OCI-M1 (cell line): ENCODE results near the gene USH1G.

ENCODE experiments used
- DNase-seq: peaks from one replicate; lab custom pipeline; 2025; lab: John Stamatoyannopoulos, UW

Gene USH1G

DNA sequence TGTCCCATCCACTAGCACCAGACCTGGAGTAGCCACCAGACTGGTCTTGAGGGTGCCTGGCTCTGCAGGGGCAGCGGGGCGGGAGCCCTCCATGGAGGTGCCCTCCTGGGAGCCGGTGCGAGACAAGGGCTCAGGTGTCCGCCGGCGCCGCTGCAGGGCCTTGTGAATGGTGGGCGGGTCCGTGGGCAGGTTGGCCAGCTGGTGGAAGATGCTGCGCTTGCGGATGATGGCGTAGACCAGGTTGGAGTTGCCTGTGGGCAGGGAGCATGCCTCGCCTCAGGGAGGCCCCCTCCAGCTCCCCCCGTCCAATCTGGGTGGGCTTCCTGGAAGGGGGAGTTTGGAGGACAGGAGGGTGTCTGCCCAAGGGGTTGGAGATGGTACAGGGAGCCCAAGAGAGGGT, 31.1 kb upstream of the USH1G start:
- no peak for DNase-seq

DNA sequence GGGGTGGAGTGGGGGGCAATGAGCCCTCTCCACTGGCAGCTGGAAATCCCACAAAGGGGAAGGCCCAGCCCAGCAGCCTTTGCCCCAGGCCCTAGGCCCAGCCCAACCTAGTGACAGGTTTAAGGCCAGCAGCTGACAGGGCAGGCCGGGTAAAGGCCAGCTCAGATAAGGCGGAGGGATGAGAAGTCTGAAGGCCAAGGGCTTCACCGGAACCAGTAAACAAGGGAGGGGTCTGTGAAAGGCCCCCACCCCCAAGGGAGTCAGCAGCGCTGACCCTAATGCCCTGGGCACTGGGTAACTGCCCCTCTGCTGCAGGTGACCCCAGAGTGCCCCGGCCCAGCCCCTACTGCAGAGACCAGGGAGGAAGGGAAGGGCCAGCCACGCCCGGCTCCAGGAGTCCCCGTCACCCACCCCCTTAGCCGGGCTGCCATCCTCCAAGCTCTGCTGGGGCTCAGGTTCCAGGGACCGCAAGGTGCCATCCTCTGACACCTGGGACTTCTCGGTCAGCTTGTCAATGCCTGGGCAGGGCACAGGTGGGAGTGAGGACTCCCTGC, 30.2 kb upstream of the USH1G start:
- DNase-seq, result no peak

DNA sequence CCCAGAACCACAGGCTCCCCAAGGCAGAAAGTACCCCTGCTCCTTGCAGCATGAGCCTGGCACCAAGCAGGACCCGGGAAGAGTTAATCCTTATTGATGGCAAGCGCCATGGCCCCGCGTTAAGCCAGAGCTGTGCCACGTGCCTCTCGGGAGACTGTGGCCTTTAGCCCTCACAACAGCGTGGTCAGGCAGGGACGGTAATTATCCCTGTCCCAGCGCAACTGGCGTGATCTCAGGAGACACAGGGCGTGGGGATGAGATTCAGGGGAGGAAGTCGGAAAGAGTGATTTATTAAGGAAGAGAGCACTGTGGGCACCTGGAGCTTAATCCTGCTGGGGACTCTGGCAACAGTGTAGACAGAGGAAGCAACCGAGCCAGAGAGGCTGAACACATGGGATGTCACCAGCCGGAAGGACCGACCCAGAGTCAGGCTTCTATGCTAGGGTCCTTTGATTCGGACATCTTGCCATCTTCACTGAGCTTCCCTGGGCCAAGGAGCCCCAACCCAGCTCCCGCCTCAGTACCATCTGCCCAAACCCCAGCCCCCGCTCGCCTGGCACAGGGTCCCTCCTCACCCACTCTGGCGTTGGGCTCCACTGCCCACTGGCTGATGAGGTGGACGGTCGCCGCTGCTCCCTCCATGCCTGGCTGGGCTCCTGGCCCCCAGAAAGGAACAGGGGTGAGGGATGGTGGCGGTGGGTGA, 29.5 kb upstream of the USH1G start:
- DNase-seq, result no peak

DNA sequence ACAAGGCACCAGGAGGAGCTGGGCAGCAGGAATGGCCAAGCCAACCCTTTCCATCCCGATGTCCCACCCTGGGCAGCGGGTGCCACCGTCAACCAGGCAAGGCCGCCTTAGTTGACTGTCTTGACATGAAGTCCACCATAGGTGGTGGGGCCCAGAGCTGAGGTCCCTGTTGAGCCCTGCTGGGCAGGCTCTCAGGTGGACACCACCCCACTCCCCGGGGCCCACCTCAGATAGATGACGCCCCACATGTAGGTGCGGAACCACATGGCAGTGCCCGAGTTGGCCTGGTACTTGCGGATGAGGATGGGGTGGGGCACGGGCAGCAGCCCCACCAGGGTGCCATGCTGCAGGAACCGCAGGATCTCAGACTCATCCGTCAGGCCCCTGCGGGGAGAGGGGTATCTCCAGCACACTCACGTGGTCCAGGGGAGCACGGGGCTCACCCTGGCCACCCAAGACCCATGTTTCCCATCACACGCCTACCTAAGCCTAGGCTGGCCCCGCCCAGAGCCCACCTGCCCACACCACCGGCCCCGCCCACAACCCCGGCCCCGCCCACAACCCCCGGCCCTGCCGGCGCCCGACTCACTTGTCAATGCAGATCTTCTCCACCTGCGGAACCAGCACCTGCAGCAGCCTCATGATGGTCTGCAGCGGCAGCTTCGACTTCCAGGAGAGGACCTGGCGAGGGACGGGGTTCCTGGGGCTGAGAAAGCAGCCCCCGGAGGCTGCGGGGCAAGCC, 28.8 kb upstream of the USH1G start:
- DNase-seq, result no peak

DNA sequence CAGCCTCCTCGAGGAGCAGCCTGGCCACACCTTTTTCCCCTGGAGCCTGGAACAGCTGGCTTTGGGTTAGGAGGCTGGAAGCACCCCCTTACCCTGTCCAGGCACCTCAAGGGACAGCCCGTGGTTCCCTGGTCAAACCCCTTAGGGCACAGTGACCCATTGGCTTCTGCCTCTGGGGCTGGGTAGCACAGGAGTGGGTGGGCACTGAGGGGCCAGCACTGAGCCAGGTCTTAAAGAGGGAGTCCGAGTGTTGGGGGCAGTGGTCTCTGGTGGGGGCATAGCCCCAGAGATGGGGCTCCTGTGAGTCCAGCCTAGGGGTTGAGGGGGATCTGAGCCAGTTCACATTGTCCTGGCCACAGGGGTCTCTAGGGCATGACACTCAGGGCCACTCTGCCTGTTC, 28.0 kb upstream of the USH1G start:
- no peak for DNase-seq

DNA sequence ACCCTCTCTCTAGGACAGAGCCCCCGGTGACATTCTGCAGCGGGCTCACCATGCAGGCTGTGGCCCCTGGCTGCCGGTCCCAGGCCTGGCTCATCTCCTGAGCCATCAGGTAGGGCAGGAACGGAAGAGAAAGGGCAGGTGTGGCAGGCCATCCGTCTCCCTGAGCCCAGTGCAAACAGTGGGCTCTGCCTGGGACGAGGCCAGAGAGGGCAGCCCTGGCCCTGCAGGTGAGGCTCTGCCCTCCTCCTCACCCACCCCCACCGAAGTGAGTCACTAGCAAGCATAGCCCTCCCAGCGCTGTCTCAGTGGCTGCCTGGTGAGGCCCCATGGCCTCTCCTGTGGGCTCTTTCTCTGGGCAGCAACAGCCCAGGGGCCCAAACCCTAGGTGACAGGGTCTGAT, 27.2 kb upstream of the USH1G start:
- no peak for DNase-seq

DNA sequence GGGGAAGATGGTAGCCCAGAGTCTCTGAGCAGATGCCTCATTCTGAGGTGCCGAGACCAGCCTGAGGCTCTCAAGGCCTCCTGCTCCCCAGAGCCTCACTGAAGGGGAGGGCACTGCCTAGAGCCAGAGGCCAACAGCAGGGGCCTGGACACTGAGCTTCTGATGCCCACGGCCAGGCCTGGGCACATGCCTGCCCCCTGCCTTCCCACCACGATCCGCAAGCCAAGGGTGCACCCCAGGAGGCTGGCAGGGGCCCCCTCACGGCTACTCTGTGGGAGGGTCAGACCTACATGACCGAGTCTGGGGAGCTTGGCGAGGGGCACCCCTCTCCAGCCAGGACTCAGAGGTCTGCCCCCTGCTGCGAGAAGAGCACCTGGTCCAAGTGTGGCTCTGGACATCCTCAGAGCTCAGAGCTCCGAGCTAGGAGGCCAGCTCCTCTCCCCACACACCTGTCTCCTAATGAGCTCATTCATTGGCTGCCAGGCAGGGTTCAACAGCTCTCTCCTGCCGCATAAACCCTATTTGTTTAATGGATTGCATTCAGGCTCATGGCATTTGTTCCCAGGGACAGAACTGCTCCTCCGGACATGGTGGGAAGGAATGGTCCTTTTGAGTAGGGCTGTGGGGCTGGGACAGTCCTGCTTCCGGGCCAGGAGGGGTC, 26.5 kb upstream of the USH1G start:
- no peak for DNase-seq

DNA sequence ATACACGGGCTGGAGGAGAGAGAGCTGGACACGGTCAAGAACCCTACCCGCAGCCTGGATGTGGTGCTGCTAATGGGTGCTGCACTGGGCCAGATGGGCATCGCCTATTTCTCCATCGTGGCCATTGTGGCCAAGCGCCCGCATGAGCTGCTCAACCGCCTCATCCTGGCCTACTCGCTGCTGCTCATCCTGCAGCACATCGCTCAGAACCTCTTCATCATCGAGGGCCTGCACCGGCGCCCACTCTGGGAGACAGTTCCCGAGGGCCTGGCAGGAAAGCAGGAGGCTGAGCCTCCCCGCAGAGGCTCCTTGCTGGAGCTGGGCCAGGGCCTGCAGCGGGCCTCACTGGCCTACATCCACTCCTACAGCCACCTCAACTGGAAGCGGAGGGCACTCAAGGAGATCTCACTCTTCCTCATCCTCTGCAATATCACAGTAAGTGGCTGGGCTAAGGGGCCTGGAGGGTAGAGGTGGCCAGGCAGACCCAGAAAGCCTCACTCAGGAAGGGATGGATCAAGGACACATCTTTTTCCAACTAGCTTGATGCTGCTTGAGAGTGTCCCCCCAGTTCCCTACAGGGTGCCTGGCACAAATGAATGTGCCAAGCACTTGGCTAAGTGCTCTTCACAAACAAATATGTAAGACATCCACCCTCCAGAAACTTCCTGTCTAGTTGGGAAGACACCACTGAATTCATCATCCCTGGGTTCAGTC, 24.1 kb upstream of the USH1G start:
- DNase-seq, result no peak

DNA sequence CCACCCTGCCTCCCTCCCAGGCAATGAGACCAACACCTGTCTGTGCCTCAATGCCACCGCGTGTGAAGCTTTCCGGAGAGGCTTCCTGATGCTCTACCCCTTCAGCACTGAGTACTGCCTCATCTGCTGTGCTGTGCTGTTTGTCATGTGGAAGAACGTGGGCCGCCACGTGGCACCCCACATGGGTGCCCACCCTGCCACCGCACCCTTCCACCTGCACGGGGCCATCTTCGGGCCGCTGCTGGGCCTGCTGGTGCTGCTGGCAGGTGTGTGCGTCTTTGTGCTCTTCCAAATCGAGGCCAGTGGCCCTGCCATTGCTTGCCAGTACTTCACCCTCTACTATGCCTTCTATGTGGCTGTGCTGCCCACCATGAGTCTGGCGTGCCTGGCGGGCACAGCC, 23.6 kb upstream of the USH1G start:
- DNase-seq, result no peak

DNA sequence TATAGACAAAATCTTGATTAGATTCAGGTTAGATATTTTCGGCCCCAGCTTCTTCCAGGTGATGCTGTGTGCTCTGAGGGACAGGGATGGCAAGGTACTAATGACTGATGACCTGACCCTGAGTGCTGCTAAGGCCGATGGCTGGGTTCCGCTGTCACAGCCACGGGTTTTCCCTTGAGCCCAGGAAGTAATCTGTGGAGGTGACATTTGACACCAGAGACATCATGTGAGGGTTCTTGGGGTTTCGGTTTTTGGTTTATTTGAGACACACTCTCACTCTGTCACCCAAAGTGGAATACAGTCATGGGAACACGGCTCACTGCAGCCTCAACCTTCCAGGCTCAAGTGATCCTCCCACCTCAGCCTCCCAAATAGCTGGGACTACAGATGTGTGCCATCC, 22.5 kb upstream of the USH1G start:
- DNase-seq, result no peak

DNA sequence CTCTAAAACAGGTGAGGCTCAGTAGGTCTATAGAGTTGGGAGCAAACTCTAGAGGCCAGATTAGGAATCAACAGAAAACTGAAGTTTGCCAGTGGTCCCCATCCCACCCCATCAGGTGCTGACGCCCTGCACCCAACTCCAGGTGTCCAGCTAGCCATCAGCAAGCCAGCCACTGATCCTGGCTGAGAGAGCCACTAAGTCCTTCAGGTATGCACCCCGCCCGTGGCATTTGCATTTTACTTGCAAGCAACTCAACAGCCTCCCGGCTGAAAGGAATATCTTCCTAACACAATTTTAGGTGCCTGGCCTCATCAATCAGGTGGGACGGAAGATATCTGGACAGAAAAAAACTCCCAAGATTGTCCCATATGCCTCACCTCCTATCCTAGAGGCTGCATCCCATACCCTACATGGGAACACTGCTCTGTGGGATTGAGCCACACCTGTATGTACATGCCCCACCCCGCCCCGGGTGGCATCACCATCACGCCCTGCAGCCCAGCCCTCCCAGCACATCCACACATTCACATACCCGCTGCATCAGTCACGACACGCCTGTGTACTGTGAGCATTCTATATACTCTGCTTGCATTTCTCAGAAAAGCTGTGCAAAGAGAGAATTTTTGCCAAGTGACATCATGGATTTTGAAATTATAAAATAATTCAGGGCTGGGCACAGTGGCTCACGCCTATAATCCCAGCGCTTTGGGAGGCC, 20.9 kb upstream of the USH1G start:
- DNase-seq, result no peak

DNA sequence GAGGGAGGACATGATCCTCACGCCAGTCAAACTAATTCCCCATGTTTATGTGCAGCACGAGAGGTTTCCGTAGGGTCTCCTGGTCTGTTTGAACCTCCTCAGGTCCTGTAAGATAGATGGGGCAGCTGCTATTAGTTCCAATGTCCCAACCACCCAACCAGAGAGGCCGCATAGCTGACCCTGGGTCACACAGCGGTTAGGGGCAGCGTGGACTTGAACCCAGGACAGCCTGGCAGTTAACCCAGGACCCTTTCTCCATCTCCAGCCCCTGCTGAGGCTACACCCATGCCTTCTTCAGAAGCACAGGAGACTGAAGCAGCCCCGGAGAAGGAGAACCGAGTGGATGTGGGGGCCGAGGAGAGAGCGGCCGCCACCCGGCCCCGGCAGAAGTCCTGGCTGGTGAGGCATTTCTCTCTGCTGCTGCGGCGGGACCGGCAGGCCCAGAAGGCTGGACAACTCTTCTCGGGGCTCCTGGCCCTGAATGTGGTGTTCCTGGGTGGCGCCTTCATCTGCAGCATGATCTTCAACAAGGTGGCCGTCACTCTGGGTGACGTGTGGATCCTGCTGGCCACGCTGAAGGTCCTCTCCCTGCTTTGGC, 18.2 kb upstream of the USH1G start:
- no peak for DNase-seq

DNA sequence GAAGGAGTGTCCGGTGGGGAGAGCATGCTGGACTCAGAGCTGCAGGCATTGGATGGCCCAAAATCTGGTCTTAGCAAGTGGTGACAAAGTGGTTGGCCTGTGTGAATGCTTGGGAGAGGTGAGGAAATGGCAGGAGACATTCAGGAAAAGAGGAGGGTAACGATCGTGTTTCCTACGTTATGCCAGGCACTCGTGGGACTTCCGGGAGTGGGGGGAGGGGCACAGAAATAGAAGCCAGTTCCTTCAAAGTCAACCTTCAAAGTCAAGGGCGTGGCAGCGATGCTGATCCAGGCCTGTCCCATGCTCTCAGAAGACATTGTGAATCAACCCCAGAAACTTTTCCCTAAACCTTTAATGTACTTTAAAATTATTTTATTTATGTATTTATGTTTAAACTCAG, 16.5 kb upstream of the USH1G start:
- no peak for DNase-seq

DNA sequence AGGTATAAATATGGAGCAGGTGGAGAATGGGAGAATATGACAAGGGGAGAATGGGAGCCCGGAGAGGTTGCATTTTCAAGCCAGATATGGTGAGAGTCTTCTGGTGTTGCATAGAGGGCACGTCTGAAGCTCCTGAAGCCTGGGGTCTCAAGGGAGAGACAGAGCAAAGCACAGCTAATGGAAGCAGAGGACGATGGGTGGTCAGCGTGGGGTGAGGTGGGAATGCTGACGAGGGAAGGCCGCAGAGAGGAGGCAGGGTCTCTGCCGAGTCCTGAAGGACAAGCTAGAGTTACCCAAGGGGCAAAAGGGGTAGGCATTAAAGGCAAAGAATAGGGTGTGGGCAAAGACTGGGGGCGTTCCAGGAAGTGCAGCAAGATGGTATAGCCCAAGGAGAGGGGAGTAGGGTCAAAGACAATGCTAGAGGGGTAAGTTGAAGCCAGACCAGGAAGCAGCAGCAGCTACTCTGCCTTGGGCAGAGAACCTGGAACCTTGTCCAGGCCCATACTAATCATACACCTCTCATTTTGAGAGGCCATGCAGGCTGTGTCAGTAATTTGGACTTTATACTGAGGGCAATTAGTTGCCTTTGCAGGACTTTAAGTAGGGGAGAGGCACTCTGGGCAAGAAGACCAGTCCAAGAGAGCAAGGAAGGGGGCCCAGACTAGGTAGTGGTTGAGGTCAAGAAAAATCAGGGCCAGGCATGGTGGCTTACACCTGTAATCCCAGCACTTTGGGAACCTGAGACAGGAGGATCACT, 15.3 kb upstream of the USH1G start:
- DNase-seq, result no peak

DNA sequence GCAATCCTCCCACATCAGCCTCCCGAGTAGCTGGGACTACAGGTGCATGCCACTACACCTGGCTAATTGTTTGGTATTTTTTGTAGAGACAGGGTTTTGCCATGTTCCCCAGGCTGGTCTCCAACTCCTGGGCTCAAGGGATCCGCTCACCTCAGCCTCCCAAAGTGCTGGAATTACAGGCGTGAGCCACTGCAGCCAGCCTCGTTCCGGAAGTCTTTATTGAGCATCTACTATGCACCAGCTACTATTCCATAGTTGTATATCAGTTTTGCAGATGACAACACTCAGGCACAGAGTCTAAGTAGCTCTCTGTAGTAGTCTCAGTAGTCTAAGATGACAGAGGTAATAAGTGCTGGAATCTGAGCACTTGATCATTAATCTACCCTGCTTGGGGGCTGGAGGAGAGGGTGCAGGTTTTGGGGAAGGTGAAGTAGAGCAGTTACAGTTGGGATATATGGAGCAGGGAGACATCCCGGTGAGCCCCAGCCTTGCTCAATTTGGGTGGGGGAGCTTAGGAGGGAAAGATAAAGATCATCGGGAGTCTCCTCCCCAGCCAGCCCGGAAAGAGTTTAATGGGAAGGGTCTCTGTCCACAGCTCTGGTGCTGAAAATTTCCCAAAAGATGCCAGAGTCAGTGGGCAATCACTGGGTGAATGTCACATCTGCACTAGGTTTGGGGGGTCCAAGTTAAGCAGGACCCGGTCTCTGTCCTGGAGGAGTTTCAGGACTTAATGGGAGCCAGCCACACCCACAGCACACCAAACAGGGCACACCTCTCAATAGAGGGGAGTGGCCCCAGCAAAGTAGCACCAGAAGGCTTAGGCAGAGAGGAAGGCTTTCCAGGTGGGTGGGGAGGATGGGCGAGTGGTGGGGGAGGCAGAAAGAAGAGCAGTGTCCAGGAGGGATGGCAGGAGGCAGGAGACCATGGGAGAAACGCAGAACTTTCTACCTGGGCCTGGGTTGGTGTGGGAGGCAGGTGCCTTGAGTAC, 14.3 kb upstream of the USH1G start:
- no peak for DNase-seq

DNA sequence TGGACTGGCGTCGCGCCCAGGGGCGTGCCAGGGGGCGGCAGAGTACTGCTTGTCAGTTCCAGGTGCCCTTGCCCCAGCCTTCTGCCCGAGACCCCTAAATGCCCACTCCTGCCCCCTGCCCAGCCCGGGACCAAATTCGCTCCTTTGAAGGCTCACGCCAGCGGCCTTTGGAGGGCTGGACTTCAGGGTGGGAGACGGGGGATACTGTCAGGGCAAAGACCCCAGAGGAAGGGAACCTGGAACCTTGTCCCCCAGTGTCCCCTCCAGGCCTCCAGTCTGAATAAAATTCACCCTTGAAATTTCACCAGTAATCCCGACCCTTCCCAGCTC, 13.4 kb upstream of the USH1G start:
- DNase-seq, result no peak

DNA sequence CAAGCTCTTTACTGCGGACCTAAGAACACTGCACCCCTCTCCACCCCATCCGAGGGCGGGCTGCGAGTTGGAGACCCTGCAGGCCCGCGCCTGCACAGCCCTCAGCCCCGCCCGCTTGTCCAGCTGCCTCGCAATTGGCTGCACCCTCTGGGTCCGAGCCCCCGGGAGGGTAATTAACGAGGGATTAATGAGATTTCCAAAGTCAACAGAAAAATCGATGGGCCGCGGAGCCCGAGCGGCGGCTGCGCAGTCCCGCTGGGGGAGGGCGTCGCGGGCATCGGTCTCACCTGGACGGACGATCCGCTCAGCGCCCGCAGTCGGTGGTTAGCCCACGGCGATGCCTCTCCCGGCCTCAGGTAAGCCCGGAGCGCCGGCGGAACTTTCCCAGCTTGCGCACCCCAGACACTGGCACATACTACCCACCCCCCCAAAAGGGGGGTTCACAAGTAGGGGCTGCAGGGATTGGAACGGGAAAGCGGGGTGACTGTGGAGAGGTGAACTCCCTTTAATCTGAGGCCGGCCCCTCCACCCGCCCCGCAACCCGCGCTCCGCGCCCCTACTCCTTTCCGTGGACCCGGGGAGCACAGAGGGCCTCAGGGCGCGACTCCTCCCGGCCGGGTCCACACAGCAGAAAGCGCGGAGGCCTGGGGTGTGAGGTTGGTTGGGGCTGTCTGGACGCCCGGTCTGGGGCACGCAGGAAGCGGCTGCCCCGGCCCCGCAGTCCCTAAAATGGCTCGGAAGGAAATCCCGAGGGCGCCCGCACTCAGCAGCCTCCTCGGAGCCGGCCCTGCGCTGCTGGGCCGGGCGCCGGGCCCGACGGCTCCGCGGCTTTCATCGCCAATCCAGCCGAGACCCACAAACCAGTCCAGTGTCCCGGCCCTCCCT, 12.8 kb upstream of the USH1G start, which contains the start of gene OTOP3:
OTOP3 (plus strand) TSS at position 314 of the 885 bp plus-strand sequence; CDS start at position 338, 24 bp downstream.
- DNase-seq, result no peak

DNA sequence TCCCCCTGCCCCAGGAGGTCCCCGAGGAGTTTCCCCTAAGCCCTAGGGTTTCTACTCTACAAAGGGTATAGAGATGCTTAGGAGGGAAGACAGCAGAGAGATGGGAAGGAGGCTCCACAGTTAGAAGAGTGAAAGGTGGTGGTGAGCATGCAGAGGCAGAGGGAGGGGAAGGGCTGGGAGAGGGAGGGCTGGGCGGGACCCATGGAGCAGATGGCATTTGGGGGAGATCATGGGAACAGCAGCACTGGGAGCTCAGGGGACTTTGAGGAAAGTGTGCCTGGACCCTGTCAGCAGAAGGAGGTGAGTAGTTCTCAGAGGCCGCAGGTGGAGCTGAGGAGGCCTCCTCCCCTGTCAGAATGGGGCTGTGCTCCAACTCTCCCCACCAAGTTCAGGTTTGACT, 12.0 kb upstream of the USH1G start:
- no peak for DNase-seq
